Measurements from ENCODE around the gene KAT6B.
"Not testable (repeated sequence)": the region's sequence is repeated elsewhere in the genome, so short reads cannot be mapped to it uniquely, and the experiment has no call there.

The KAT6B gene

GRCh38 chr10:74859546-74859945 is 33.1 kb downstream of the KAT6B start:
- no peak for DNase-seq (ENCODE audit: low spot score)

GRCh38 chr10:74862625-74863024 is 36.2 kb downstream of the KAT6B start:
- DNase-seq (ENCODE audit: low spot score): no peak

GRCh38 chr10:74863551-74863950 is 37.2 kb downstream of the KAT6B start:
- no peak for DNase-seq (ENCODE audit: low spot score)

- DNase-seq (ENCODE audit: low spot score): no peak
Observed at GRCh38 chr10:74867351-74867750, 41.0 kb downstream of the KAT6B start.

- no peak for DNase-seq (ENCODE audit: low spot score)
Observed at GRCh38 chr10:74868392-74868977, 42.1 kb downstream of the KAT6B start.

- no peak for DNase-seq (ENCODE audit: low spot score)
Observed at GRCh38 chr10:74869635-74870034, 43.2 kb downstream of the KAT6B start.

- DNase-seq (ENCODE audit: low spot score): no peak
Observed at GRCh38 chr10:74870191-74870590, 43.8 kb downstream of the KAT6B start.

GRCh38 chr10:74871595-74872382 is 45.4 kb downstream of the KAT6B start:
- no peak for DNase-seq (ENCODE audit: low spot score)

GRCh38 chr10:74873803-74874454 is 47.5 kb downstream of the KAT6B start:
- no peak for DNase-seq (ENCODE audit: low spot score)

GRCh38 chr10:74874649-74875048 is 48.2 kb downstream of the KAT6B start:
- no peak for DNase-seq (ENCODE audit: low spot score)

GRCh38 chr10:74875068-74875467 is 48.7 kb downstream of the KAT6B start:
- no peak for DNase-seq (ENCODE audit: low spot score)

- no peak for DNase-seq (ENCODE audit: low spot score)
Observed at GRCh38 chr10:74875966-74876365, 49.6 kb downstream of the KAT6B start.

GRCh38 chr10:74877054-74877453 is 50.7 kb downstream of the KAT6B start:
- not testable (repeated sequence) for DNase-seq (ENCODE audit: low spot score)

- no peak for DNase-seq (ENCODE audit: low spot score)
Observed at GRCh38 chr10:74877898-74878297, 51.5 kb downstream of the KAT6B start.

GRCh38 chr10:74880041-74880440 is 53.6 kb downstream of the KAT6B start:
- DNase-seq (ENCODE audit: low spot score): no peak

GRCh38 chr10:74881253-74881884 is 55.0 kb downstream of the KAT6B start:
- no peak for DNase-seq (ENCODE audit: low spot score)

GRCh38 chr10:74882427-74882826 is 56.0 kb downstream of the KAT6B start:
- no peak for DNase-seq (ENCODE audit: low spot score)

- DNase-seq (ENCODE audit: low spot score): no peak
Observed at GRCh38 chr10:74882831-74883230, 56.4 kb downstream of the KAT6B start.

GRCh38 chr10:74883428-74883827 is 57.0 kb downstream of the KAT6B start:
- no peak for DNase-seq (ENCODE audit: low spot score)

- no peak for DNase-seq (ENCODE audit: low spot score)
Observed at GRCh38 chr10:74887614-74888284, 61.3 kb downstream of the KAT6B start.

- peak; percentile 24 for DNase-seq (ENCODE audit: low spot score)
Observed at GRCh38 chr10:74888962-74889661, 62.7 kb downstream of the KAT6B start.

GRCh38 chr10:74889662-74889998 is 63.2 kb downstream of the KAT6B start:
- no peak for DNase-seq (ENCODE audit: low spot score)
